PC-3 (cell line): ENCODE measurements around the gene CEP83.

ENCODE experiments used
- CTCF ChIP-seq: fragments of 300-600 bp; sonication (generic); conservative IDR thresholded peaks from 2 replicates; pipeline ENCODE4 v1.5.1; 2017; ENCODE audit warnings: antibody characterized with exemption, low read depth, mild to moderate bottlenecking, low read length
- EZH2 ChIP-seq: fragments of 300-600 bp; sonication (generic); IDR thresholded peaks from one replicate; pipeline ENCODE4 v1.6.1; 2017; ENCODE audit warnings: antibody characterized with exemption, mild to moderate bottlenecking, low read length; ENCODE audit not compliant: unreplicated experiment

GRCh38 chr12:94384030-94384429 lies 75.6 kb downstream of the CEP83 start:
- TF ChIP-seq CTCF (no peak), EZH2 (no peak)
